ENCODE measurements around the gene SAT2. TPM values are rescaled to one million over a fixed set of nuclear protein-coding genes. Genes with fewer than 3 reads are reported as not detected.

SAT2 gene
- total RNA-seq, 1 donor from 2014 or later = 73.5 TPM

GRCh38 chr17:7623661-7624060 is 4.0 kb downstream of the SAT2 start:
- H3K4me3 ChIP-seq = no peak overlapping the region
- H3K27me3 ChIP-seq (ENCODE audit: low read depth) = no peaks in the 10 kb centered on the region
- peaks cover 20% of the 10 kb centered on the region for H3K4me1 ChIP-seq
- intact Hi-C loops (cut with micrococcal nuclease) = no loop called here
- DNase-seq = no peak
- no peaks in the 10 kb centered on the region for H3K9me3 ChIP-seq (replicated peaks)
- H3K36me3 ChIP-seq = peaks cover 9% of the 10 kb centered on the region
- H3K27ac ChIP-seq (replicated peaks) = no peak overlapping the region
- no peak for TF ChIP-seq CTCF (IDR thresholded peaks at IDR 0.05; ENCODE audit: borderline replicate concordance)

- Histone ChIP-seq H3K4me1 (no peaks in the 10 kb centered on the region), H3K4me3 (no peak overlapping the region), H3K36me3 (peaks cover 4% of the 10 kb centered on the region), H3K9me3 (replicated peaks) (no peaks in the 10 kb centered on the region), H3K27ac (replicated peaks) (no peak overlapping the region), H3K27me3 (ENCODE audit: low read depth) (no peaks in the 10 kb centered on the region)
- DNase-seq = no peak
- intact Hi-C loops (cut with micrococcal nuclease) = no loop called here
- TF ChIP-seq CTCF (IDR thresholded peaks at IDR 0.05; ENCODE audit: borderline replicate concordance) = no peak
These were observed 6.8 kb downstream of the SAT2 start for GRCh38 chr17:7620835-7621234.

- no peak overlapping the region for H3K4me3 ChIP-seq
- no peaks in the 10 kb centered on the region for H3K9me3 ChIP-seq (replicated peaks)
- peaks cover 16% of the 10 kb centered on the region for H3K4me1 ChIP-seq
- no peak for DNase-seq
- no peak for TF ChIP-seq CTCF (IDR thresholded peaks at IDR 0.05; ENCODE audit: borderline replicate concordance)
- no peaks in the 10 kb centered on the region for H3K36me3 ChIP-seq
- intact Hi-C loops (cut with micrococcal nuclease) = no loop called here
- H3K27ac ChIP-seq (replicated peaks) = no peak overlapping the region
- no peaks in the 10 kb centered on the region for H3K27me3 ChIP-seq (ENCODE audit: low read depth)
These were observed 9.0 kb downstream of the SAT2 start for GRCh38 chr17:7618608-7619007.

- H3K4me1 ChIP-seq = peaks cover 49% of the 10 kb centered on the region
- no peaks in the 10 kb centered on the region for H3K9me3 ChIP-seq (replicated peaks)
- H3K36me3 ChIP-seq = peaks cover 9% of the 10 kb centered on the region
- H3K27ac ChIP-seq (replicated peaks) = peak overlapping the region; percentile 99
- no peaks in the 10 kb centered on the region for H3K27me3 ChIP-seq (ENCODE audit: low read depth)
- intact Hi-C loops (cut with micrococcal nuclease) = no loop called here
- no peak for DNase-seq
- no peak for TF ChIP-seq CTCF (IDR thresholded peaks at IDR 0.05; ENCODE audit: borderline replicate concordance)
- peak overlapping the region; percentile 91 for H3K4me3 ChIP-seq
These were observed 12.3 kb downstream of the SAT2 start for GRCh38 chr17:7615265-7615747.

GRCh38 chr17:7614425-7615264 is 13.0 kb downstream of the SAT2 start, which contains the start of gene FXR2:
TSS of gene FXR2 (minus strand) at chr17:7614897. CDS start at chr17:7614532, 365 bp downstream.
- intact Hi-C loops (cut with micrococcal nuclease) = no loop called here
- Histone ChIP-seq H3K4me1 (peaks cover 53% of the 10 kb centered on the region), H3K4me3 (peak within 1 kb of the TSS; percentile 91), H3K9me3 (replicated peaks) (no peaks in the 10 kb centered on the region), H3K27ac (replicated peaks) (peak within 1 kb of the TSS; percentile 99), H3K36me3 (peaks cover 9% of the 10 kb centered on the region), H3K27me3 (ENCODE audit: low read depth) (no peaks in the 10 kb centered on the region)
- peak; percentile 71 for TF ChIP-seq CTCF (IDR thresholded peaks at IDR 0.05; ENCODE audit: borderline replicate concordance)
- DNase-seq = peak; percentile 100
